OCI-LY7 (cell line): ENCODE data around the gene KIF13A.

Experiments used
- EZH2phosphoT487 ChIP-seq: fragments of 200-600 bp; sonication (generic); IDR thresholded peaks from 2 replicates; pipeline ENCODE4 v1.6.1; 2018; ENCODE audit warnings: low read depth, borderline replicate concordance, mild to moderate bottlenecking, mixed run types, antibody characterized with exemption, low read length, moderate library complexity, mixed read lengths
- TF ChIP-seq, protein P1 (sequence below): fragments of 200-600 bp; sonication (generic); conservative IDR thresholded peaks from 2 replicates; pipeline ENCODE4 v1.5.1; 2014; ENCODE audit warnings: mild to moderate bottlenecking, antibody characterized with exemption, low read length, moderate library complexity, mixed read lengths

DNA sequence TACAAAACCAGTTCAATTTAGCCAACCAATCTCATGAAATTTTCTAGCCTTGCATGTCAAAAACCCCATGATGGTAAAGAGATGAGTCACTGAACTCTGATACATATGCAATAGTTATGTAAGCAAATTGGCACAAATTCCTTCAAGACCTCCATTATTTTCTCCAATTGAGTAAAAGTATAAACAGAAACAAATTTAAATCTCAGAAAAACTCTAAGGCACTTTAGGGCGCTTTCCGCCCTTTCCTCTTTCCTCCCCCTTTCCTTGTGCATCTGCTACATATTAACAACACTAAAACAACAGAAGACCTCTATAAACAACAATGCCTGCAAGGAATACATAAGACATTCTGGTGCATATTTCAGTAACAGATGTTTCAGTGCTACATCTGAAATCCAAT is 48.5 kb downstream of the KIF13A start:
- TF ChIP-seq, protein P1, sequence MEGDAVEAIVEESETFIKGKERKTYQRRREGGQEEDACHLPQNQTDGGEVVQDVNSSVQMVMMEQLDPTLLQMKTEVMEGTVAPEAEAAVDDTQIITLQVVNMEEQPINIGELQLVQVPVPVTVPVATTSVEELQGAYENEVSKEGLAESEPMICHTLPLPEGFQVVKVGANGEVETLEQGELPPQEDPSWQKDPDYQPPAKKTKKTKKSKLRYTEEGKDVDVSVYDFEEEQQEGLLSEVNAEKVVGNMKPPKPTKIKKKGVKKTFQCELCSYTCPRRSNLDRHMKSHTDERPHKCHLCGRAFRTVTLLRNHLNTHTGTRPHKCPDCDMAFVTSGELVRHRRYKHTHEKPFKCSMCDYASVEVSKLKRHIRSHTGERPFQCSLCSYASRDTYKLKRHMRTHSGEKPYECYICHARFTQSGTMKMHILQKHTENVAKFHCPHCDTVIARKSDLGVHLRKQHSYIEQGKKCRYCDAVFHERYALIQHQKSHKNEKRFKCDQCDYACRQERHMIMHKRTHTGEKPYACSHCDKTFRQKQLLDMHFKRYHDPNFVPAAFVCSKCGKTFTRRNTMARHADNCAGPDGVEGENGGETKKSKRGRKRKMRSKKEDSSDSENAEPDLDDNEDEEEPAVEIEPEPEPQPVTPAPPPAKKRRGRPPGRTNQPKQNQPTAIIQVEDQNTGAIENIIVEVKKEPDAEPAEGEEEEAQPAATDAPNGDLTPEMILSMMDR, result no peak
- TF ChIP-seq EZH2phosphoT487, result no peak
